HEK293 (cell line): Measurements from ENCODE around the gene RB1.

Experiments used
- CTCF ChIA-PET: fragments of 350-600 bp; formaldehyde crosslinking; extraction: SDS; loops from one replicate; lab custom pipeline; 2021; ENCODE audit warnings: antibody characterized with exemption; lab: Yijun Ruan, JAX
- POLR2A ChIA-PET: fragments of 300-600 bp; formaldehyde crosslinking; extraction: SDS; loops from one replicate; lab custom pipeline; 2020; ENCODE audit warnings: antibody characterized with exemption, inconsistent platforms; lab: Yijun Ruan, JAX
- H3K27ac ChIP-seq: fragments of 200-500 bp; sonication (Bioruptor generic); 2 replicates; pipeline ENCODE4 v1.5.1; 2014; ENCODE audit warnings: low read depth, low read length, control low read depth, inconsistent platforms; ENCODE audit errors: extremely low read depth
- H3K36me3 ChIP-seq, 2 experiments: fragments of 200-500 bp in 1 of 2; sonication (Bioruptor generic) in 1 of 2; 1 replicate in 1 of 2; 2 replicates in 1 of 2; pipeline ENCODE4 v1.5.1; 2014 to 2017; ENCODE audit warnings: inconsistent platforms in 2 of 2, low read length in 2 of 2; ENCODE audit not compliant: control insufficient read depth in 2 of 2, insufficient read depth in 1 of 2
- H3K4me1 ChIP-seq: fragments of 200-500 bp; sonication (Bioruptor generic); 2 replicates; pipeline ENCODE4 v1.5.1; 2014; ENCODE audit warnings: mild to moderate bottlenecking, low read length, inconsistent platforms; ENCODE audit not compliant: control insufficient read depth, insufficient read depth
- H3K4me3 ChIP-seq: 2 replicates; pipeline ENCODE4 v1.5.1; 2011; ENCODE audit warnings: low read depth, mild to moderate bottlenecking, control low read depth, low read length, moderate library complexity
- H3K9me3 ChIP-seq: fragments of 200-500 bp; sonication (Bioruptor generic); 2 replicates; pipeline ENCODE4 v1.5.1; 2014; ENCODE audit warnings: low read depth, low read length, inconsistent platforms; ENCODE audit not compliant: control insufficient read depth, insufficient read depth
- GLI4 ChIP-seq: fragments of 450-650 bp; formaldehyde crosslinking; IDR thresholded peaks from 2 replicates; pipeline ENCODE4 v1.5.1; 2016; ENCODE audit warnings: missing biosample characterization, missing genetic modification characterization
- HOXA7 ChIP-seq: sonication (generic); formaldehyde crosslinking; IDR thresholded peaks from 2 replicates; pipeline ENCODE4 v1.8.1; 2022; ENCODE audit warnings: missing genetic modification reagents, borderline replicate concordance
- RBAK ChIP-seq: fragments of 450-650 bp; formaldehyde crosslinking; IDR thresholded peaks from 2 replicates; pipeline ENCODE4 v1.5.1; 2016; ENCODE audit warnings: missing biosample characterization, missing genetic modification characterization
- SCRT2 ChIP-seq: fragments of 450-650 bp; formaldehyde crosslinking; IDR thresholded peaks from 2 replicates; pipeline ENCODE4 v1.5.1; 2016; ENCODE audit warnings: missing biosample characterization, missing genetic modification characterization
- SP3 ChIP-seq: fragments of 450-650 bp; formaldehyde crosslinking; IDR thresholded peaks from 2 replicates; pipeline ENCODE4 v1.5.1; 2016; ENCODE audit warnings: missing biosample characterization, missing genetic modification characterization
- ZBTB20 ChIP-seq: fragments of 450-650 bp; formaldehyde crosslinking; IDR thresholded peaks from 2 replicates; pipeline ENCODE4 v1.5.1; 2016; ENCODE audit warnings: missing biosample characterization, missing genetic modification characterization
- ZFP3 ChIP-seq: fragments of 450-650 bp; formaldehyde crosslinking; IDR thresholded peaks from 2 replicates; pipeline ENCODE4 v1.5.1; 2016; ENCODE audit warnings: low read depth, missing biosample characterization, missing genetic modification characterization
- ZNF138 ChIP-seq: fragments of 450-650 bp; formaldehyde crosslinking; IDR thresholded peaks from 2 replicates; pipeline ENCODE4 v1.5.1; 2016; ENCODE audit warnings: missing biosample characterization, missing genetic modification characterization, borderline replicate concordance
- ZNF19 ChIP-seq: fragments of 450-650 bp; formaldehyde crosslinking; IDR thresholded peaks from 2 replicates; pipeline ENCODE4; 2016; ENCODE audit warnings: missing biosample characterization, missing genetic modification characterization, low read depth
- ZNF202 ChIP-seq: fragments of 450-650 bp; formaldehyde crosslinking; IDR thresholded peaks from 2 replicates; pipeline ENCODE4 v1.5.1; 2016; ENCODE audit warnings: missing biosample characterization, missing genetic modification characterization, borderline replicate concordance
- ZNF416 ChIP-seq: fragments of 450-650 bp; formaldehyde crosslinking; IDR thresholded peaks from 2 replicates; pipeline ENCODE4 v1.5.1; 2016; ENCODE audit warnings: missing biosample characterization, missing genetic modification characterization
- ZNF596 ChIP-seq: fragments of 450-650 bp; IDR thresholded peaks from 2 replicates; pipeline ENCODE4 v1.5.0; 2018; ENCODE audit warnings: missing biosample characterization, mild to moderate bottlenecking, missing genetic modification characterization, moderate library complexity
- ZNF664 ChIP-seq: fragments of 450-650 bp; formaldehyde crosslinking; IDR thresholded peaks from 2 replicates; pipeline ENCODE4 v1.5.1; 2016; ENCODE audit warnings: missing biosample characterization, missing genetic modification characterization
- ZNF776 ChIP-seq: fragments of 450-650 bp; formaldehyde crosslinking; IDR thresholded peaks from 2 replicates; pipeline ENCODE4 v1.5.0; 2017; ENCODE audit warnings: missing biosample characterization, missing genetic modification characterization, borderline replicate concordance
- TF ChIP-seq, protein P1 (sequence below): fragments of 450-650 bp; IDR thresholded peaks from 2 replicates; pipeline ENCODE4 v1.5.1; 2018; ENCODE audit warnings: missing biosample characterization, missing genetic modification characterization
- TF ChIP-seq, protein P2 (sequence below): fragments of 450-650 bp; formaldehyde crosslinking; IDR thresholded peaks from 2 replicates; pipeline ENCODE4 v1.5.1; 2016; ENCODE audit warnings: missing biosample characterization, missing genetic modification characterization
- TF ChIP-seq, protein P3 (sequence below): fragments of 450-650 bp; formaldehyde crosslinking; IDR thresholded peaks from 2 replicates; pipeline ENCODE4 v1.5.1; 2017; ENCODE audit warnings: missing biosample characterization, missing genetic modification characterization
- TF ChIP-seq, protein P4 (sequence below): fragments of 450-650 bp; formaldehyde crosslinking; IDR thresholded peaks from 2 replicates; pipeline ENCODE4 v1.5.1; 2016; ENCODE audit warnings: missing biosample characterization, missing genetic modification characterization
- TF ChIP-seq, protein P5 (sequence below): fragments of 450-650 bp; formaldehyde crosslinking; IDR thresholded peaks from 2 replicates; pipeline ENCODE4 v1.5.1; 2016; ENCODE audit warnings: missing biosample characterization, missing genetic modification characterization, low read depth

Gene RB1

DNA sequence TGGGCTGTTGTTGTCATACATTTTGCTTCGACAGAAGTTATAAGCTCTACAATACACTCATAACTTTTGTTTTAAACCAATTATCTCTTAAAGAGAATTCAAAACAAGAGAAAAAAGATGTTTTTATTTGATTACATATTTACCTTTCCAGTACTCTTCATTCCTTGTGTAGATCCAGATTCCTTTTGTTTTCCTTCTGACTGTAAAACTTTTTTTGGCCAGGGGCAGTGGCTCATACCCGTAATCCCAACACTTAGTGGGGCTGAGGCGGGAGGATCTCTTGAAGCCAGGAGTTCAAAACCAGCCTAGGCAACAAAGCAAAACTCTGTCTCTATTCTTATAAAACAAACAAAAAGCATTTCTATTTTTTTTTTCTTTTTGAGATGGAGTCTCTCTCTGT lies 87.7 kb downstream of the RB1 start:
- CTCF ChIA-PET: no interaction called here
- no peaks in the 10 kb centered on the region for H3K9me3 ChIP-seq
- H3K36me3 ChIP-seq: peaks cover 0 to 7% of the 10 kb centered on the region in 2 experiments; a peak in 2 of 3 replicates
- H3K4me3 ChIP-seq: no peak overlapping the region
- POLR2A ChIA-PET: no interaction called here
- H3K4me1 ChIP-seq: no peaks in the 10 kb centered on the region
- H3K27ac ChIP-seq: no peak overlapping the region
- TF ChIP-seq, protein P1, sequence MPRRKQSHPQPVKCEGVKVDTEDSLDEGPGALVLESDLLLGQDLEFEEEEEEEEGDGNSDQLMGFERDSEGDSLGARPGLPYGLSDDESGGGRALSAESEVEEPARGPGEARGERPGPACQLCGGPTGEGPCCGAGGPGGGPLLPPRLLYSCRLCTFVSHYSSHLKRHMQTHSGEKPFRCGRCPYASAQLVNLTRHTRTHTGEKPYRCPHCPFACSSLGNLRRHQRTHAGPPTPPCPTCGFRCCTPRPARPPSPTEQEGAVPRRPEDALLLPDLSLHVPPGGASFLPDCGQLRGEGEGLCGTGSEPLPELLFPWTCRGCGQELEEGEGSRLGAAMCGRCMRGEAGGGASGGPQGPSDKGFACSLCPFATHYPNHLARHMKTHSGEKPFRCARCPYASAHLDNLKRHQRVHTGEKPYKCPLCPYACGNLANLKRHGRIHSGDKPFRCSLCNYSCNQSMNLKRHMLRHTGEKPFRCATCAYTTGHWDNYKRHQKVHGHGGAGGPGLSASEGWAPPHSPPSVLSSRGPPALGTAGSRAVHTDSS (tag by site-specific recombination): no peak
- TF ChIP-seq, protein P2, sequence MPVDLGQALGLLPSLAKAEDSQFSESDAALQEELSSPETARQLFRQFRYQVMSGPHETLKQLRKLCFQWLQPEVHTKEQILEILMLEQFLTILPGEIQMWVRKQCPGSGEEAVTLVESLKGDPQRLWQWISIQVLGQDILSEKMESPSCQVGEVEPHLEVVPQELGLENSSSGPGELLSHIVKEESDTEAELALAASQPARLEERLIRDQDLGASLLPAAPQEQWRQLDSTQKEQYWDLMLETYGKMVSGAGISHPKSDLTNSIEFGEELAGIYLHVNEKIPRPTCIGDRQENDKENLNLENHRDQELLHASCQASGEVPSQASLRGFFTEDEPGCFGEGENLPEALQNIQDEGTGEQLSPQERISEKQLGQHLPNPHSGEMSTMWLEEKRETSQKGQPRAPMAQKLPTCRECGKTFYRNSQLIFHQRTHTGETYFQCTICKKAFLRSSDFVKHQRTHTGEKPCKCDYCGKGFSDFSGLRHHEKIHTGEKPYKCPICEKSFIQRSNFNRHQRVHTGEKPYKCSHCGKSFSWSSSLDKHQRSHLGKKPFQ (tag by site-specific recombination): no peak
- no peak for TF ChIP-seq RBAK

DNA sequence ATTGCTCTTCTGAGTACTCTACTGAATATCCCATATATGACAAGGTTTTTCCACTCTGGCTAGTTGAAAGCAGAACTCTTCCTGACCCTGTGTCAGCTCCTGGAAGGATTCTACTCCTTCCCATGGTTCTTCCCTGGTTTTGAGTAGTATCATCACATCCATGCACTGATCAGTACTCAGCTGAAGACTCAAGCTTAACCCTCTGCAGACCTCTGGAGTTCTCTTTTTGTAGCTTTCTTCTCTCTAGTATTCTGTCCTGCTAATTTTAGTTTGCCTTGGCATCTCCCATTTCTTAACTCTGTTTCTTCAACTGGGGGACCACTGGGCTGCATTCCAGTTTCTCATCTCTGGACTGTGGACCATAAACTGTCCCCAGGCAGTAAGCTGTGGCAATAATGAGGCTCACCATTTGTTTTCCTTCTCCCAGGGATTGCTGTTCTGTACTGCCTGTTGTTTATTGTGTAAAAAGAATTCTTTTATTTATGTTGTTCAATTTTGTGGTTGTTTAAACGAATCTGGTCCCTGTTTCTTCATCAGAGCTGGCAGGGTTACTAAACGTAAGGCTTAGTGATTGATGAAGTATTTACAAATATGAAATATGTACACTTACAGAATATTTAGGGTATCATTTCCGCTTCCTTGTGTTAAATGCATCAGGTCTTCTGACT lies 89.6 kb downstream of the RB1 start:
- H3K27ac ChIP-seq: no peak overlapping the region
- no peak for TF ChIP-seq ZBTB20 (tag by site-specific recombination)
- no peak for TF ChIP-seq ZFP3 (tag by site-specific recombination)
- TF ChIP-seq ZNF19: no peak
- no peak for TF ChIP-seq HOXA7 (CRISPR knock-in tag)
- TF ChIP-seq ZNF596 (tag by site-specific recombination): no peak
- no peak for TF ChIP-seq SP3 (tag by site-specific recombination)
- no peak for TF ChIP-seq SCRT2
- TF ChIP-seq RBAK: no peak
- no peak for TF ChIP-seq ZNF202 (tag by site-specific recombination)
- no peak for TF ChIP-seq GLI4 (tag by site-specific recombination)
- TF ChIP-seq ZNF776 (tag by site-specific recombination): no peak
- TF ChIP-seq ZNF138 (tag by site-specific recombination): no peak
- TF ChIP-seq, protein P3, sequence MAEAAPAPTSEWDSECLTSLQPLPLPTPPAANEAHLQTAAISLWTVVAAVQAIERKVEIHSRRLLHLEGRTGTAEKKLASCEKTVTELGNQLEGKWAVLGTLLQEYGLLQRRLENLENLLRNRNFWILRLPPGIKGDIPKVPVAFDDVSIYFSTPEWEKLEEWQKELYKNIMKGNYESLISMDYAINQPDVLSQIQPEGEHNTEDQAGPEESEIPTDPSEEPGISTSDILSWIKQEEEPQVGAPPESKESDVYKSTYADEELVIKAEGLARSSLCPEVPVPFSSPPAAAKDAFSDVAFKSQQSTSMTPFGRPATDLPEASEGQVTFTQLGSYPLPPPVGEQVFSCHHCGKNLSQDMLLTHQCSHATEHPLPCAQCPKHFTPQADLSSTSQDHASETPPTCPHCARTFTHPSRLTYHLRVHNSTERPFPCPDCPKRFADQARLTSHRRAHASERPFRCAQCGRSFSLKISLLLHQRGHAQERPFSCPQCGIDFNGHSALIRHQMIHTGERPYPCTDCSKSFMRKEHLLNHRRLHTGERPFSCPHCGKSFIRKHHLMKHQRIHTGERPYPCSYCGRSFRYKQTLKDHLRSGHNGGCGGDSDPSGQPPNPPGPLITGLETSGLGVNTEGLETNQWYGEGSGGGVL (tag by site-specific recombination): no peak
- TF ChIP-seq, protein P4, sequence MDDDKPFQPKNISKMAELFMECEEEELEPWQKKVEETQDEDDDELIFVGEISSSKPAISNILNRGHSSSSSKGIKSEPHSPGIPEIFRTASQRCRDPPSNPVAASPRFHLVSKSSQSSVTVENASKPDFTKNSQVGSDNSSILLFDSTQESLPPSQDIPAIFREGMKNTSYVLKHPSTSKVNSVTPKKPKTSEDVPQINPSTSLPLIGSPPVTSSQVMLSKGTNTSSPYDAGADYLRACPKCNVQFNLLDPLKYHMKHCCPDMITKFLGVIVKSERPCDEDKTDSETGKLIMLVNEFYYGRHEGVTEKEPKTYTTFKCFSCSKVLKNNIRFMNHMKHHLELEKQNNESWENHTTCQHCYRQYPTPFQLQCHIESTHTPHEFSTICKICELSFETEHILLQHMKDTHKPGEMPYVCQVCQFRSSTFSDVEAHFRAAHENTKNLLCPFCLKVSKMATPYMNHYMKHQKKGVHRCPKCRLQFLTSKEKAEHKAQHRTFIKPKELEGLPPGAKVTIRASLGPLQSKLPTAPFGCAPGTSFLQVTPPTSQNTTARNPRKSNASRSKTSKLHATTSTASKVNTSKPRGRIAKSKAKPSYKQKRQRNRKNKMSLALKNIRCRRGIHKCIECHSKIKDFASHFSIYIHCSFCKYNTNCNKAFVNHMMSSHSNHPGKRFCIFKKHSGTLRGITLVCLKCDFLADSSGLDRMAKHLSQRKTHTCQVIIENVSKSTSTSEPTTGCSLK (tag by site-specific recombination): no peak
- TF ChIP-seq ZNF416 (tag by site-specific recombination): no peak
- TF ChIP-seq, protein P5, sequence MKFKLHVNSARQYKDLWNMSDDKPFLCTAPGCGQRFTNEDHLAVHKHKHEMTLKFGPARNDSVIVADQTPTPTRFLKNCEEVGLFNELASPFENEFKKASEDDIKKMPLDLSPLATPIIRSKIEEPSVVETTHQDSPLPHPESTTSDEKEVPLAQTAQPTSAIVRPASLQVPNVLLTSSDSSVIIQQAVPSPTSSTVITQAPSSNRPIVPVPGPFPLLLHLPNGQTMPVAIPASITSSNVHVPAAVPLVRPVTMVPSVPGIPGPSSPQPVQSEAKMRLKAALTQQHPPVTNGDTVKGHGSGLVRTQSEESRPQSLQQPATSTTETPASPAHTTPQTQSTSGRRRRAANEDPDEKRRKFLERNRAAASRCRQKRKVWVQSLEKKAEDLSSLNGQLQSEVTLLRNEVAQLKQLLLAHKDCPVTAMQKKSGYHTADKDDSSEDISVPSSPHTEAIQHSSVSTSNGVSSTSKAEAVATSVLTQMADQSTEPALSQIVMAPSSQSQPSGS (tag by site-specific recombination): no peak
- TF ChIP-seq ZNF664 (tag by site-specific recombination): no peak
- H3K9me3 ChIP-seq: no peaks in the 10 kb centered on the region
- peaks cover 0 to 7% of the 10 kb centered on the region in 2 experiments; a peak in 2 of 3 replicates for H3K36me3 ChIP-seq
- ChIA-PET POLR2A (no interaction called here), CTCF (no interaction called here)
- H3K4me3 ChIP-seq: no peak overlapping the region
- H3K4me1 ChIP-seq: no peaks in the 10 kb centered on the region
